ENCODE data around the gene ZSWIM4. TPM values are rescaled to one million over a fixed set of nuclear protein-coding genes. Genes with fewer than 3 reads are reported as not detected.

ZSWIM4 gene
- polyA plus RNA-seq, 1 of the 3 experiments (the other 2 are of a cell fraction), result 4.7 TPM

DNA sequence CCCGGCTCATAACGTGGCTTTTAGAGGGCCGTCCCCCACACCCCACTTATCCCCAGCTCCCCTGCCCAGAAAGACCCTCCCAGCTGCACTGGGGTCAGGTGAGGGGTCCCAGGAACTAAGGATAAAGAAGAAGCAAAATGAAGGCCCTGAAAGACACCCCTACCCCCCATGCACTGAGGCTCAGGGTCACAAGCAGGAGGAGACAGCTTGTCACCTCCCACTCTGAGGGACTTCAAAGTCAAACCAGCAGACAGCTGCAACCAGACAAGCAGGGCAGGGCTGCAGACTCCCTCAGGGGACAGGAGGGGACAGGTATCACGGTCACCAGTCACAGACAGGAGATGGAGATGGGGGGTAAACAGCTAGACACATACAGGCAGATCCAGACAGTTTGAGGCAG, 75.6 kb downstream of the ZSWIM4 start:
- no peak overlapping the region for H3K4me2 ChIP-seq
- H3F3A ChIP-seq (replicated peaks; ENCODE audit: insufficient read depth), result peaks cover 15% of the 10 kb centered on the region
- H4K20me1 ChIP-seq (ENCODE audit: insufficient read depth), result no peaks in the 10 kb centered on the region
- H3K27me3 ChIP-seq (ENCODE audit: insufficient read depth), result no peaks in the 10 kb centered on the region
- peaks cover 0 to 17% of the 10 kb centered on the region in 2 experiments; a peak in 1 of 4 replicates for H3K4me1 ChIP-seq (ENCODE audit: control insufficient read depth in 1 of 2, insufficient read depth in 2 of 2, low read depth in 1 of 2, low read length in 1 of 2)
- H3K9me2 ChIP-seq, result no peaks in the 10 kb centered on the region
- H3K4me3 ChIP-seq (ENCODE audit: low read depth in 2 of 2, low read length in 1 of 2), result no peak overlapping the region
- H3K27ac ChIP-seq (ENCODE audit: low read depth in 2 of 2, low read length in 1 of 2), result peak overlapping the region in 1 of 2 experiments; percentile 29; a peak in 1 of 4 replicates
- no peak overlapping the region for H2AFZ ChIP-seq (ENCODE audit: low read depth)
- WGBS (ENCODE audit: low lambda C conversion rate), result 94% methylated on average over 4 of the region's 4 CpGs
- peaks cover 12% of the 10 kb centered on the region; the same call in 1 of the 2 replicates for H3K79me2 ChIP-seq (ENCODE audit: insufficient read depth)
- POLR2A ChIA-PET, result no interaction called here
- DNase-seq, result peak; percentile 21
- CTCF ChIA-PET, result interaction anchor here (1.0 to 2.2 kb wide), 6 partner anchors 9 to 203 kb away, joined by 3 to 8 read pairs (median 4); partner anchors contain the start of genes IL27RA and MISP3
- TF ChIP-seq GABPA (IDR thresholded peaks at IDR 0.05; ENCODE audit: low read depth) (no peak), PBX3 (IDR thresholded peaks at IDR 0.05) (no peak), TAF1 (IDR thresholded peaks at IDR 0.05; ENCODE audit: borderline replicate concordance, low read depth, low read length) (no peak), IRF3 (IDR thresholded peaks at IDR 0.05; ENCODE audit: low read depth, low read length) (no peak), MEF2A (IDR thresholded peaks at IDR 0.05; ENCODE audit: borderline replicate concordance, low read depth) (no peak), CHD2 (IDR thresholded peaks at IDR 0.05; ENCODE audit: low read length, partially characterized antibody) (no peak), USF2 (IDR thresholded peaks at IDR 0.05; ENCODE audit: borderline replicate concordance, low read depth, low read length) (no peak), RCOR1 (IDR thresholded peaks at IDR 0.05; ENCODE audit: low read length) (no peak), RXRA (IDR thresholded peaks at IDR 0.05; ENCODE audit: borderline replicate concordance, low read depth) (no peak), YY1 (IDR thresholded peaks at IDR 0.05; ENCODE audit: low read depth) (no peak), SIN3A (IDR thresholded peaks at IDR 0.05; ENCODE audit: borderline replicate concordance, low read depth, low read length) (no peak), MXI1 (IDR thresholded peaks at IDR 0.05; ENCODE audit: low read depth, low read length) (no peak), NRF1 (IDR thresholded peaks at IDR 0.05; ENCODE audit: low read depth, low read length) (no peak), CTCF (IDR thresholded peaks at IDR 0.05) (no peak), EZH2phosphoT487 (IDR thresholded peaks at IDR 0.05; ENCODE audit: borderline replicate concordance, low read depth) (no peak), REST (IDR thresholded peaks at IDR 0.05; ENCODE audit: low read depth, low read length) (no peak)
- TF ChIP-seq, protein P1, sequence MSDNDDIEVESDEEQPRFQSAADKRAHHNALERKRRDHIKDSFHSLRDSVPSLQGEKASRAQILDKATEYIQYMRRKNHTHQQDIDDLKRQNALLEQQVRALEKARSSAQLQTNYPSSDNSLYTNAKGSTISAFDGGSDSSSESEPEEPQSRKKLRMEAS (IDR thresholded peaks at IDR 0.05; ENCODE audit: low read depth), result no peak
- TF ChIP-seq, protein P2, sequence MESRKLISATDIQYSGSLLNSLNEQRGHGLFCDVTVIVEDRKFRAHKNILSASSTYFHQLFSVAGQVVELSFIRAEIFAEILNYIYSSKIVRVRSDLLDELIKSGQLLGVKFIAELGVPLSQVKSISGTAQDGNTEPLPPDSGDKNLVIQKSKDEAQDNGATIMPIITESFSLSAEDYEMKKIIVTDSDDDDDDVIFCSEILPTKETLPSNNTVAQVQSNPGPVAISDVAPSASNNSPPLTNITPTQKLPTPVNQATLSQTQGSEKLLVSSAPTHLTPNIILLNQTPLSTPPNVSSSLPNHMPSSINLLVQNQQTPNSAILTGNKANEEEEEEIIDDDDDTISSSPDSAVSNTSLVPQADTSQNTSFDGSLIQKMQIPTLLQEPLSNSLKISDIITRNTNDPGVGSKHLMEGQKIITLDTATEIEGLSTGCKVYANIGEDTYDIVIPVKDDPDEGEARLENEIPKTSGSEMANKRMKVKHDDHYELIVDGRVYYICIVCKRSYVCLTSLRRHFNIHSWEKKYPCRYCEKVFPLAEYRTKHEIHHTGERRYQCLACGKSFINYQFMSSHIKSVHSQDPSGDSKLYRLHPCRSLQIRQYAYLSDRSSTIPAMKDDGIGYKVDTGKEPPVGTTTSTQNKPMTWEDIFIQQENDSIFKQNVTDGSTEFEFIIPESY (IDR thresholded peaks at IDR 0.05; ENCODE audit: borderline replicate concordance, low read depth), result no peak
- no peaks in the 10 kb centered on the region for H3K36me3 ChIP-seq (replicated peaks in 1 of 2; ENCODE audit: control insufficient read depth in 1 of 2, insufficient read depth in 2 of 2, low read length in 1 of 2)
- no peaks in the 10 kb centered on the region for H3K9me3 ChIP-seq
- no peak overlapping the region for H3K9ac ChIP-seq

Measured in SK-N-SH (cell line).